Right kidney (tissue), 1 donor: ENCODE data around the gene FRAT2.

Experiments
- DNase-seq: peaks from one replicate; pipeline ENCODE4 v3.0.0-alpha.2; 2016

The FRAT2 gene

DNA sequence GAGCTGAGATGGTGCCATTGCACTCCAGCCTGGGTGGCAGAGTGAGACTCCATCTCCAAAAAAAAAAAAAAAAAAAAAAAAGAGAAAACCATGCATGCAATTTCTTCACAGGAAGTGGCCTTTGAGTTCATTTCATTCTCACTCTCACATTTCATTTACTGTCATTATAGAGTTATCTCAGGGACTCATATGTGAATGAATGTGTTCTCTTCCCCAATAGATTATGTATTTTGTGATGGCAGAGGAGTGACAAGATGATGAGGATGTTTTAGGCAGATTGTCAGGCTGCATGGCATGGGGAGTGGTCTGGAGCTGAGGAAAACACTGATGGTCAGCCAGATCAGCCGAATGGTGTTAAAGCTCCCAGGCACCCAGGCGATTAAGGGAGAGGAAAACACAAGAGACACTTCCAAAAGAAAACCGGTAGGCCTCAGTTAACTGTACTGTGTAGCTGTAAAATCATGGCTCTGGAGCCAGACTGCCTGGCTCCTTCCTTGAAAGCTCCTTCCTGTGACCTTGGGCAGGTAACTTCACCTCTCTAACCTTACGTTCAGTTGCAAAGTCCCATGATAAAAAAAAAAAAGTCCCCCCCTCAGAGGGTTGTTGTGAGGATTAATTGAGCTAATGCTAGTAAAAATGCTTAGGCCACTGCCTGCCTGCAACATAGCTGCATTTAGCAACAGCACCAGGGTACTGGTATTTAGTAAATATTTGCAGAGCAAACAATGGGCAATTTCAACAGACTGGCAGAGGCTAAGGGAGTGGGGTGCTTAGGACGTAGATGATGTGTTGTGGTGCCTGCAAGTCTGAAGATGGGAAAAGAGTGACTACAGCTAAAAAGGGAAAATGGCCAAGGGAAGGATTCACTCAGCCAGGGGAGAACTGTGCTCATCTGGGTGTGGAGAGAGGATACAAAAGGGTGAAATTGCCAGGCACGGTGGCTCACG, 6.9 kb downstream of the FRAT2 start:
- DNase-seq, result no peak

DNA sequence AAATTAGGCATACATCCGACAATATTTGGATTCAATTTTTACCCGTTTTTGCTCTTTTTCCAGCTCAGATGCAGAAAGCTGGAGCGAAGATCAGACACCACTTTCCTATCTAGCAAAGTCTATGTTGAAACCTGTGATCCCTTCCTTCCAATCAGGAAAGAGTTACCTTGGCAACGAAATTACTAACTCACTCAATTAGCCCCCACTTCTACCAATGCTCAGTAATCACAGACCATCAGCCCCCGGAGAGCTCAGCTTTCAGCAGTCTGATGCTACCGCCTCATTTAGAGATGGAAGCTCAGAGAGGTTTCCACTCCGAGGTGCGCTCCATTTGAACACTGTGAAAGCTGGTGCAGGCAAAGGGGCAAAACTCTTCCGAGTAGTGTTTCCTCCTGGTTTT, 8.8 kb downstream of the FRAT2 start:
- no peak for DNase-seq

DNA sequence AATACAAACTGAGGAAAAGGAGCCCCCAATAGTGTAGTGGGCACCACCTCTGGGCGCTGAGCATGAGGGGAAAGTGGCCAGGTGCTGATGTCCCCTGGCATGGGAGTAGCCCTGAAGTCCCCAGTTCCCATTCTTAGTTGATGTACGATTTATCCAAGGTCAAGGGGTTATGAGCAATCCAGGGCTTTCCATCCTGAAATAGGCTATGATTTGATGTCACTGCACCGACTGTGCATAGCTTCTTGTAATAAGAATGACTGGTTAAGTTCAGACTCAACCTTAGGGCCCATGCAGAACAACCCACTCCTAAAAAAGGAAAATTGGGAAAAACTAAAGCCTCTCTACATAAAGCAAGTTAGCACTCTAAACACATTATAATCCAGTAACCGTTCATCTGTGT, 11.0 kb downstream of the FRAT2 start:
- no peak for DNase-seq

DNA sequence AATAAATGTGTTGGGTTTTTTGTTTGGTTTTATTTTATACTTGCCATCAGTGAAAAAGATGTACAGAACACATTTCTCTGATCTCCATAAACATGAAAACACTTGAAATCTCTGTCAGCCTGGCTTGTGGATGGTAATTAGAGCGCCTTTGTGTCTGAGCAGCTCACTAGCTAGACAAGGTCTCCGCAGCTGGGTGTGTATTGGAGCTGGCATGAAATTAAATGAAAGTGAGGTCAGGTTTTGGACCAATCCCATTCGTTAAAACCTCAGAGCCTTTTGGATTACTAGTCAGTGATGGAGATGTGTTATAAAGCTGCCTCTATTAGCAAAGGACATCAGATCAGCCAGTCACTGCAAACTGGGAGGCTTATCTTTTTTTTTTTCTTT, 12.7 kb downstream of the FRAT2 start:
- no peak for DNase-seq

DNA sequence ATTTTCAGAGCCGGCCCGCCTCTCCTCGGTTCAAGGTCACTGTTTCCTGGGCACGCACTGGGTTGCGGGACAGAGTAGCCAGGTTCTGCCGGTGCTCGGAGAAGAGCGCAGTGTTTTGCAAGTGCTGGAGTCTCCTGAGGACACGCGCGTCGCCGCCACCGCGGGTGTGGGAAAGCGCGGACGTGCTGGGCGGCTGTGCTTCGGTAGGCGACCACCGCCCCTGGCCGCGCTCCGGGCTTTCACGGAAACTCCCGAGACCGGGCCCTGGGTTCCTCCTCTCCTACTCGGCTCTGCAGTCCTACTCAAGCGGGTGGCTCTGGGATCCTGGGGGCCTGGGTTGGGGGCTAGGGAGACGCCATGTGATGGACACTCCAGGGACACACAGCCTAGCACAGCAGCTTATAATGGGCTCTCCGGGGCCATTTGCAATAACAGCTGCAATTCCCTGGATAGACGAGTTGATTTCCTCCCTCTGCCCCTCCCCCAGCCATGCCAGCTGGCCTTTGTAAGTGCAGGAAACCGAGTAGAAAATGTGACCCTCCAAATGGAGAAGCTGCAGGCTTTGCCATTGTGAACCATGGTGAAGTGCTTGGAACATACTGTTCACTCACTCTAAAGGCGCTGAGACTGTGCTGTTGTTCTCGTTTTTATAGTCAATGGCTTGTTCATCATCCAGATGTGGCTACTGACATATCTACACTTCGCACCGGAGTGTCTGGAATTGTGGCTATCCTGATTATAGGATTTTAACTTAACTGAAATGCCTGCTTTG, 13.3 kb downstream of the FRAT2 start:
- peak; percentile 64 for DNase-seq

DNA sequence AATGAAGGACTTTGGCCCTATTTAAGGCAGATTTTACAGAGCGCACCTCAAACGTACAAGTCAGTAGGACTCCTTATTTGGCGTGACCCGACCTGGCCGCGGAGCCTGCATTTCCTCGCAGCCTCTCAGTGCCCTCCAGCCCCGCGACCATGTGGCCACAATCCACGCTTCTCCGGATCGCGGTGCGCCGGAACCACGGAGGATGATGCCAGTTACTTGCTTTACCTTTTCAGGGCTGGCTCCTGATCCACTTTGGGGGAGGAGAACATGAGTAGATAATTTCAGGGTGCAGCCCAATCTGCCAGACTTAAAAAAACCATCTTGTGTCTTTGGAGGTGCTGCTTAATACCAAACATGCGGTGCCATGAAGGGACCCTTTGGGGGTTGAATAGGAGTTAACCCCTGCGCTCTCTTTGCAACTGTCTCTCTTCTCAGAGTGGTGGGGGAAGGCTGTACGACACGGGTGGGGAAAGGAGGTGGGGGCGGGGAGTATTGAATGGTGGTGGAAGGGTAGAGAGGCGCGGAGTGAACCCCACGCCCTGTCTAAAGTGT, 14.0 kb downstream of the FRAT2 start:
- DNase-seq, result no peak

DNA sequence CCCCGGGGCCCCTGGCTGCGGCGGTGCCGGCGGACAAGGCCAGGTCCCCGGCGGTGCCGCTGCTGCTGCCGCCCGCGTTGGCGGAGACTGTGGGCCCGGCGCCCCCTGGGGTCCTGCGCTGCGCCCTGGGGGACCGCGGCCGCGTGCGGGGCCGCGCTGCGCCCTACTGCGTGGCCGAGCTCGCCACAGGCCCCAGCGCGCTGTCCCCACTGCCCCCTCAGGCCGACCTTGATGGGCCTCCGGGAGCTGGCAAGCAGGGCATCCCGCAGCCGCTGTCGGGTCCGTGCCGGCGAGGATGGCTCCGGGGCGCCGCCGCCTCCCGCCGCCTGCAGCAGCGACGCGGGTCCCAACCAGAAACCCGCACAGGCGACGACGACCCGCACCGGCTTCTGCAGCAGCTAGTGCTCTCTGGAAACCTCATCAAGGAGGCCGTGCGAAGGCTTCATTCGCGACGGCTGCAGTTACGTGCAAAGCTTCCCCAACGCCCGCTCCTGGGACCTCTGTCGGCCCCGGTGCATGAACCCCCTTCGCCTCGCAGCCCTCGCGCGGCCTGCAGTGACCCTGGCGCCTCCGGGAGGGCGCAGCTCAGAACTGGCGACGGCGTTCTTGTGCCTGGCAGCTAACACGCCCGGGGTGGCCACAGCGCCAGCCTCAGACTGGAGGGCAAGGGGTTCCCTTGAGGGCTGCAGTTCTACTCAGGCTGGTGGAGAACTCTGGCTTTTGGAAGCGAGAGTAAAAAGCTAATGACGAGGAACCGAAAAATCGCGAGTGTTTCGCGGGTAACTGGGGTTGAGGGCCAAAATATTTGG, 14.7 kb downstream of the FRAT2 start:
- DNase-seq, result peak; percentile 84

DNA sequence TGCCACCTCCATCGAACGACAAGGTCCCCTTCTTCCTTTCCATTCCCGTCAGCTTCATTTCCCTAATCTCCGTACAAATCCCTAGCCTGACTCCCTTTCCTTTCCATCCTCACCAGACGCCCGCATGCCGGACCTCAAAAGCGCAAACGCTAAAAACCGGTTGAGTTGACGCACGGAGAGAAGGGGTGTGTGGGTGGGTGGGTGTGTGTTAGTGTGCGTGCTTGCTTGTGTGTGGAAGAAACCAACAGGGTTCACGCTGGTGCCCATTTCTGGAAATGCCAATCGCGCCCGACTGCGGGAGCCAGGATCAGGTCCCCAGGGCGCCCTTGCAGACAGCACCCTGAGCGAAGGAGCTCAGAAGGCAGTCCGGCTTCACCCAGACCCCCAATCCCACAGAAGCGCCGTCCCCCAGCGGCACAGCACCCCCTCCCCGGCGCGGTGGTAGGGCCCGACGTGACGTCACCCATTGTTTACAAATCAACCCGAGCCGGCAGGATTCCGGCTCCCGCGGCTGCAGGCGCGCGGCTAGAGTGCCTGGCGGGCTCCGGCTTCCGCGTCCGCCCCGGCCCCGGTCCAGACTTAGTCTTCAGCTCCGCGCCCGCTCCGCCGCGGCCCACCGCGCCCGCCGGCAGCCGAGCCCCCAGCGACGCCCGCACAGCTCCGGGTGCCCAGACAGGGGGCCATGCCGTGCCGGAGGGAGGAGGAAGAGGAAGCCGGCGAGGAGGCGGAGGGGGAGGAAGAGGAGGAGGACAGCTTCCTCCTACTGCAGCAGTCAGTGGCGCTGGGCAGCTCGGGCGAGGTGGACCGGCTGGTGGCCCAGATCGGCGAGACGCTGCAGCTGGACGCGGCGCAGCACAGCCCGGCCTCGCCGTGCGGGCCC, 15.5 kb downstream of the FRAT2 start, which contains the start of gene FRAT1:
Gene FRAT1, plus strand, starts transcription at position 500 of the 880 bp plus-strand sequence. Its CDS starts 183 bp downstream, at position 683.
- DNase-seq, result peak; percentile 98

DNA sequence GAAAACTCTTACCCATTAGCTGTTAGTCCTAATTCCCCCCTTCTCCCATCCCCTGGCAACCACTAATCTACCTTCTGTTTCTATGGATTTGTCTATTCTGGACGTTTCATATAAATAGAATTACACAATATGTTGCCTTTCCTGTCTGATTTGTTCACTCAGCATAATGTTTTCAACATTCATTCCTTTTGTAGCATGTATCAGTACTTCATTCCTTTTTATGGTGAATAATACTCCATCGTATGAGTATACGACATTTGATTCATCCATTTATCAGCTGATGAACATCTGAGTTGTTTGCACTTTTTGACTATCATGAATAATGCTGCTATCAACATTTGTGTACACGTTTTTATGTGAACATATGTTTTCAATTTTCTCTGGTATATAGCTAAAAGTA, 19.9 kb downstream of the FRAT2 start:
- DNase-seq, result no peak

DNA sequence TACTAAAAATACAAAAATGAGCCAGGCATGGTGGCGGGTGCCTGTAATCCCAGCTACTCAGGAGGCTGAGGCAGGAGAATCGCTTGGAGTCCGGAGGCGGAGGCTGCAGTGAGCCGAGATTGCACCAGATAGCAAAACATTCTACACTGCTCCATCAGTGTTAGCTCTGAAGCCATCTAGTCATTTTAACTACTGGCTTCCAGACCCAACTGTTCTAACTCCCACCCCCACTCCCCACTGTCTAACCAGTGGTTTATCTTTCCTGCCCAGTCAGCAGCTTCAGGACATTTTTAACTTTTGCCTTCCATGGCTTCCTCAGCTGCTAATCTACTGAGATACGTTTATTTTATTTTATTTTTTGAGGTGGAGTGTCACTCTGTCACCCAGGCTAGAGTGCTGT, 21.6 kb downstream of the FRAT2 start:
- no peak for DNase-seq

DNA sequence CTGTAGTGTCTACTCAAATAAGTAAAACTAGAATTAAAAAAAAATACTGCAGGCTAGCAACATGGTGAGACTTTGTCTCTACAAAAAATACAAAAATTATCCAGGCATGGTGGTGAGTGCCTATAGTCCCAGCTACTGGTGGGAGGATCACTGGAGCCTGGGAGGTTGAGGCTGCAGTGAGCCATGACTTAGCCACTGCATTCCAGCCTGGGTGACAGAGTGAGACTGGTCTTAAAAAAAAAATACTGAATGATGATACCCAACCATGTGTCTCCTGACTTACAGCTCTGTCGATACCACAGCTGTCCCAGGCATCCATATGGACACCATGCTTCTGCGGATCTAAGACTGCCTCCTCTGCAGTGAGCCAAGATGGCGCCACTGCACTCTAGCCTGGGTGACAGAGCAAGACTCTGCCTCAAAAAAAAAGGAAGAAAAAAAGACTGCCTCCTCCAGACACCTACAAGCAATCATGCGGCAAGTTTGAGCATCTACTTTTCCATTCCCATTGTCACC, 23.4 kb downstream of the FRAT2 start:
- no peak for DNase-seq

DNA sequence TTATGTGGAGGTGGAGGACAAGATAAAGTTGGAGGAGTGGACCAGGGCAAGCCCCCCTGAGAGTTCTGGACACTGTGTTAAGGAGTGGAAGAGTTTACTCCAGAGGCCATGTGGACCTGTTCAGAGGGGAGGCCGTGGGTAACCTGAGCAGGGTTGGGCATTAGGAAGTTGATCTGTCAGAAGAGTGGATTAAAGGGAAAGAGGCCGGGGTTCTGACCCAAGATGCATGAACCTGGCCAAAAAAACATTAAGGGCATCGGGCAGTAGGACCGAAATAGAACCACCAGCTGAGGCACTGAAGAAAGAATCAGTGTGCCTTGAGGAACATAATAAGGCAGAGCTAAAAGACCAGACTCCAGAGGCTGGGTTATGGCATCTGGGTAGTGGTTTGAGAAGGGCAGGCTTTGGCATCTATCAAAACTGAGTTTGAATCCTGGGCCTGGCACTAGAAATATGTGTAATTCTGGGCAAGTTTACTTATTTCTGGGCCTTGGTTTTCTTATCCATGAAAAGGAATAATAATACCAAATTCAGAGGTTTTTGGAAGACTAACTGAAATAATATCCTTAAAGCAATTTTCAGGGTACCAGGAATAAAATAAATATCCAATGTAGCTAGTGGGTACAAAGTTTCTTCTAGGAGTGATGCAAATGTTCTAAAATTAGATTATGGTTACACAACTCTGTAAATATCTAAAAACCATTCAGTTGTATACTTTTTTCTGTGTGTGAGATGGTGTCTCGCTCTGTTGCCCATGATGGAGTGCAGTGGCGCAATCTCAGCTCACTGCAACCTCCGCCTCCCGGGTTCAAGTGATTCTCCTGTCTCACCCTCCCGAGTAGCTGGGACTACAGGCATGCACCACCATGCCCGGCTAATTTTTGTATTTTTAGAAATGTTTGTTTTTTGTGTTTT, 26.4 kb downstream of the FRAT2 start:
- DNase-seq, result no peak

DNA sequence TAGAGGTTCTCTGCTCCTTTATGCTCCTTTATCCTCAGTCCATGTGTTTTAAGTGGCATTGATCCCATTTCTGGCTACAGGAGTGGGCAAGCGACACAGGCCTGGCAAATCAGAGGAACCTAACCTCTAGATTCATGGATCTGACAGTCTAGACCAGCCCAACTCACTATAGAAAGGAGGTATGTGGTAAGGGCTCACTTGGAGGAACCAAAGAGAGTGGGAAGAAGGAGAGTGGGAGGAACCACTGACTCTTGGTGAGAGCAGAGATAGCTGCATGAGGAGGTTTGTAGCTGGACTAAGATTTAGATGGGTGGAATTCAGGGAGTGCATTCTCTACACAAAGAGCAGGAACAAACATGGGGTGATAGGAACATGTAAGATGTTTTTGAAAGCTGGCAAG, 27.1 kb downstream of the FRAT2 start:
- DNase-seq, result no peak

DNA sequence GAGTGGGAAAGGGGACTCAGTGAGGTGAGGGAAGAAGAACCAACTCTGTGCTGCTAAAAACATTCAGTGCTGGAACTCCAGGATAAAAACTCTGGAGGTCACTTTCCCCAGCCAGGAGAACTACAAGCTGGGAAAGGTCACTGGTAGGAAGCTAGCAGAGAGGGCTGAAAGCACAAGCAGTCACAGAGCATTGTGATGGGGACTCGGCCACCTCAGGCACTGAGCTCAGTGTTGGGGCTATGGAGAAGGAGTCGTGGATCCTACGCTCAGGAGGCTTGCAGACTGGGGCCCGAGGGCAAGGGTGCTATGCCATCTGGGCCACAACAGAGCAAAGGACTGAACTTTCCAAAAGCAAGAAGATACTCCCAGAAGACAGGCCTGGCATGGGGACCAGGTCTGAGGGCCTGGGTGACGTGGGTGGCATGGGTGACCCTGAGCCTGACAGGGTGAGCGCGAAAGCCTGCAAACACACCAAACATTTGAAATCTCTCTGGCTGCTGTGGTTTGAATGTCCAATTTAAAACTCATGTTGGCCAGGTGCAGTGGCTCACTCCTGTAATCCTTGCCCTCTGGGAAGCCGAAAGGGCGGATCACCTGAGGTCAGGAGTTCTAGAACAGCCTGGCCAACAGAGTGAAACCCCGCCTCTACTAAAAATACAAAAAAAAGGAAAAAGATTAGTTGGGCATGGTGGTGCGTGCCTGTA, 32.3 kb downstream of the FRAT2 start:
- no peak for DNase-seq

DNA sequence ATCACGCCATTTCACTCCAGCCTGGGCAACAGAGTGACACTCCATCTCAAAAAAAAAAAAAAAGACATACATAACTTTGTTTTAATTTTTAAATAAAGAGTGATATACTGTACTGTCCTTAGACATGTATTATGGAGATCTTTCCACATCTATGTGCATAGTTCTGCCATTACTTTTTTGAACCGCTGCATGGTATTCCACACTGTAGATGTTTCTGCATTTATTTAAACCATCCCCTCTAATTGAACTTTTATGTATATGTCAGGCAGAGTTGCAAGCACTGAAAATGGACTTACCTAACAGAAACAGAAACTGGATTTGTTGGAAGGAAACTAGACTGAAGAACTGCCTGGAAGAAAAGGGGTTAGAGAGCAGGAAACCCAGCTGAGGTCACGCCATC, 33.5 kb downstream of the FRAT2 start:
- DNase-seq, result no peak

DNA sequence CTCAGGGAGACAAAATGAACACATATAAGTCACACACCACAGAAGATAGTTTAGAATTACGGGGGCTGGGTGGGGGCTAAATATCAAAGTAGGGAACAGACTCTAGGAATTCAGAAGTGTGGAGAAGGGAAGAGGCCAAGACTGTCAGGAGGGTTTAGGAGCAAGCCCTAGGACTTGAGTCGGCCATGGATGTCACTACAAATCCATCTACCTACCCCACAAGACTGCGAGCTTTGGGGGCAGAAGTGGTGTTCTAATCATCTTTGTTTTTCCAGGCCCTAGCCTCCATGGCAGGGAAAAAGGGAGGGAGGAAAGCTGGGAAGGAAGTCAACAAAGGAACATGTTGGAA, 36.3 kb downstream of the FRAT2 start:
- DNase-seq, result no peak

DNA sequence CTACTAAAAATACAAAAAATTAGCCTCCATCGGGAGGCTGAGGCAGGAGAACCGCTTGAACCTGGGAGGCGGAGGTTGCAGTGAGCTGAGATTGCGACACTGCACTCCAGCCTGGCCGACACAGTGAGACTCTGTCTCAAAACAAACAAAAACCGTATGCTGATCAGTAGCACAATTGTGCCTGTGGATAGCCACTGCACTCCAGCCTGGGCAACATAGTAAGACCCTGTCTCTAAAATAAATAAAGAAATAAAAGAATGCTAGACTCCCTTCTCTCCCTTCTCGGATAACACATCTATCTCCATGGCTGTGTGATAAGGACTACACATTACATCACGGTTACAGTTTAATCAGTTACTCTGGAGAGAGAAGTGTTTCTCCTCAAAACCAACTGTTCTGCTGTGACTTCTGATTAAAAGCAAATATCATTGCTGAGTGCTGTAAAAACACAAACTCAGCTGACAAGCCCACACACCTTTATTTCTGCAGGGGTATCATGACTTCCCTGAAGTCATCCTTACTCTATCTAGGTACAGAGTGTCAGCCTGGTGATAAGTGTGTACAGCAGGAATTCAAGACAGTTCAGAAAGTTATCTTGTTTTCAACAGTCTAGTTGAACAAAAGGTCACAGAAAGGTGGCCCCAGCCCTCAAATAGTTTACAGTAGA, 36.8 kb downstream of the FRAT2 start:
- no peak for DNase-seq

DNA sequence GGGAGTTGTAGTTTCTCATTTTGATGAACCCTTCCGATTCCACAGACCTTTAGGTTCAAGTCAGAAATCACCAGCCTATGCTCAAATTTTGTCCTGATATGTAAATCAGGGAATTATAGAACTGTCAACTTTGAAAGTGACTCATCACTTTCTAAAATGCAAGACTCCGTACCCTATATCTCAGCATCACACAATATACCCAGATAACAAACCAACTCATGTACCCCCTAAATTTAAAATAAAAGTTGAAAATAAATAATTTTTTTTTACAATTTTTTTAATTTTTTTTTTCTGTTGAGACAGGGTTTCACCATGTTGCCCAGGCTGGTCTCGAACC, 41.7 kb downstream of the FRAT2 start:
- DNase-seq, result no peak
